ENCODE measurements around the gene STK32C.
"Not testable (repeated sequence)": the region's sequence is repeated elsewhere in the genome, so short reads cannot be mapped to it uniquely, and the experiment has no call there.

The STK32C gene

DNA sequence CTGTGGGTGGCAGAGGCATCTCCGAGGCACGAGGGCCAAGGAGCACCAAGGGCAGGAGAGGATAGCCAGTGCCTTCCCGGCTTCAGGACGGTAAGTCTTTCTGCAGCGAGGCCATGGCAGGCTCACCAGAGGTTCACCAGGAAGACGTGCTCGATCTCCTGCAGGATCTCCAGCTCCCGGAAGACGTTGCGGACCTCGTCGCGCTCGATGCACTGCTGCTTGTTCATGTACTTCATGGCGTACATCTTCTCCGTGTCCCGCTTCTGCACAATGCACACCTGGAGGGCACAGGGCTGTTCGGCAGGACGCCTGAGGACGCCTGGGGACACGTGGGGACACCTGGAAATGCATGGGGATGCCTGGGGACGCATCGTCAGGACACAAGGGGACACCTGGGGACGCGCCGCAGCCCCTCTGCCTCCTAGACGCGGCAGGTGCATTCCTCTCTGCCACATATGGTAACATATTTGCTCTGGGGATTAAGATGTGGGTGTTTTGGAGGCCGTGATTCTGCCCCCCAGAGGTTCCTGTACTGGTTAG is 79.8 kb downstream of the STK32C start:
- no peak for DNase-seq

DNA sequence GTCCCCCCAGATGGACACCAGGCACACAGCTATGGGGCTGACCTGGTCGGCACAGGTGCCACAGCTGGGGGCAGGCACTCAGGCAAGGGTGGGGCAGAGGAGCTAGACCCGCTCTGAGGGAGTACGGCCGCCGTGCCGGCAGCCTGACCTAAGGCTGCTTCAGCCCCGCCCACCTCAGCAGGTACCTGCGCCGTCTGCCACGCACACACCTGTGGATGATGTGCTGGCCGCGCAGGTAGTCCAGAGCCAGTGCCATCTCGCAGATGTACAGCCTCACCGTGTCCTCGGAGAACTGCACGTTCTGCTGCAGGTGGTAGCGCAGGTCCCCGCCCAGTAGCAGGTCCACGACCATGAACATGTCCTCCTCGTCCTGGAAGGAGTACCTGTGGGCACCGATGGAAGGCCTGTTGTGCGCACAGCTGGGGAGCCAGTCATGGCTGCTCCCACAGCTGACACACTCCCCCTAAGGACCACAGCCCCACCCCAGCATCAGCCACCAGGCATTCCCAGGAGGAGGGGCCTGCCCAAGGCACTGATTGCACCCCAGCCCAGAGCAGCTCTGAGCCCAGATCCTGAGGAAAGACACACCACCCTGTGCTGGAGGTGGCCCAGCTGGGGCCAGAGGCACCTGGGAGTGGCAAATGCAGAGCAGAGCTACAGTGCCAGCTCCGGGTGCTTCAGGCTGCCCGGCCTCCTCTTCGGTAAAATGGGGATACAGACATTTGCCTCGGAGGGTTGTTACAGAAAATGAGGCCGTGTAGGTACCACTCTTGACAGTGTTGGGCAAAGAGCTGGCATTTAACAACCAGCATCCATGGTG is 81.0 kb downstream of the STK32C start:
- DNase-seq, result no peak

DNA sequence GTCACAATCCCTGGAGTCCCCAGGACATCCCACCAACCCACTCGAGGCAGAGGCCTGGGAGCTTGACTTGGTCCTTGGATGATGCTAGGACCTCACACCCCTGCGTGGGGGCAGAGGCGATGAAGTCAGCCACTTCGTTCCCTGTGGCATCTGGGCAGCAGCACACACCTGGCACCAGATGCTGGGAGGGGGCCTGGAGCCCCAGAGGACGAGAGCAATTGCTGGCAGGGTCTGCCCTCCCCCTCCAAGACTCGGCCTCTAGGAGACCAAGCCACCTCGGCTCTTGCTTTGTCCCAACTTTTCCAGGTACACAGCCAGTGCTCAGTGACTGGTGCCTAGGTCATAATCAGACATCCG is 81.9 kb downstream of the STK32C start:
- DNase-seq, result no peak

DNA sequence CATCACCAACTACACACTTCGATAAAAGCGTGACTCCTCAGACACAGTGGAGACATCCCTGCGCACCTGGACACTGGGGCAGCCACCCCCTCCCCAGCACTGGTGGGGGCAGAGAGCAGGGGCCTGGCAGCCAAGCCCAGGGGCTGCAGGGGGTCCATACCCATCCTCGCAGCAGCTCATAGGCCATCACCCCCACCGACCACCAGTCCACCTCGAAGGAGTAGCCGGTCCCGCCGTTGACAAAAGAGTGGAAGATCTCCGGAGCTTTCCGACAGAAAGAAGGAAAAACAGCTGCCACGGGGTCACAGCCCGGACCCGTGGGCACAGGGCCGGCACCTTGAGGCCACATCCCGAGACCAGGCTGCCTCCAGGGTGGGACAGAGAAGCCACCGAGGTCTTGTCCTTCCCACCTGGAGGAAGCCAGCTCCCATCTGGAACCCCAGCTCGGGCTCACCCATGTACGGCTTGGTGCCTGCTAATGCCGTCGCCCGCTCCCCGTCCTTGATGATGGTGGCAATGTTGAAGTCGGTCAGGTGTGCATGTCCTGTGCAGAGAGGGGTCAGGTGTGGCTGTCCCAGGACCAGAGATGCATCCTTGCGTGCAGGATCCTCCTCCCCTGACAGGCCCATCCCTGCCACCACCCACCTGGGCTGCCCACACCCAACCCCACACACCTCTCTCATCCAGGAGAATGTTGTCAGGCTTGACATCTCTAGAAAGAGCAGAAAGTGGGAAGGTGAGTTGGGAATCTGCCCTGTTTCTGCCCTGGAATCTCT is 82.5 kb downstream of the STK32C start:
- no peak for DNase-seq

DNA sequence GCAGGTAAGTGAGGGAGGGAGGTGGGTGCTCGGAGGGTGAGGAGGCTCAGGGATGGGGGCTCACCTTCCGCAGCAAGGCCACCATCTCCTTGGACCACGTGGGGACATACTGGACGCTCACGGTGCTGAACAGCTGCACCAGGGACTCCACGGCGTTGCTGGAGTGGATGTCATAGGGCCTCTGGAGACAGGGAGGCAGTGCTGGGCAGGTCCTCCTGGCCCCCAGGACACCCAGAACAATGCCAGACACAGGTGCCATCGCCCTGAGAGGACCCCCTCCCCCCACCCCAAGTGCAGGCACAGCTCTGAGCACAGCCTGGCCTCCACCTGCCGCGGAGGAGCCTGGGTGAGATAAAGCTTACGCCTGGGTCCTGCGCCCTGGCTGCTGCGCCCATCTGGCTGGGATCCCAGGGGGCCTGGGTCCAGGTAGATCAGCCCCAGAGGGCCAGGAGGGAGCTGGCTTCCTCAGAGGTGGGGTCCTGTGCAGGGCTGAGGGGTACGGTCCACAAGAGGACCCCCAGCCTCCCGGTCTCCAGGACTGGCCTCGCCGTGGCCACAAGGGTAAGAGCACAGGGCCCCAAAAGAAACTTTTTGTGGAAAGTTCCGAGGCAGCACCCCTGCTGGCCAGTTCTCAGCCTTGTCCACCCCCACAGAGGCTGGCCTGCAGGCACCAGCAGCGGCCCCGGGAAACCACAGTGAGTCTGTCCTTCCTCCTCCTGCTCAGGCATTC is 83.2 kb downstream of the STK32C start:
- no peak for DNase-seq

DNA sequence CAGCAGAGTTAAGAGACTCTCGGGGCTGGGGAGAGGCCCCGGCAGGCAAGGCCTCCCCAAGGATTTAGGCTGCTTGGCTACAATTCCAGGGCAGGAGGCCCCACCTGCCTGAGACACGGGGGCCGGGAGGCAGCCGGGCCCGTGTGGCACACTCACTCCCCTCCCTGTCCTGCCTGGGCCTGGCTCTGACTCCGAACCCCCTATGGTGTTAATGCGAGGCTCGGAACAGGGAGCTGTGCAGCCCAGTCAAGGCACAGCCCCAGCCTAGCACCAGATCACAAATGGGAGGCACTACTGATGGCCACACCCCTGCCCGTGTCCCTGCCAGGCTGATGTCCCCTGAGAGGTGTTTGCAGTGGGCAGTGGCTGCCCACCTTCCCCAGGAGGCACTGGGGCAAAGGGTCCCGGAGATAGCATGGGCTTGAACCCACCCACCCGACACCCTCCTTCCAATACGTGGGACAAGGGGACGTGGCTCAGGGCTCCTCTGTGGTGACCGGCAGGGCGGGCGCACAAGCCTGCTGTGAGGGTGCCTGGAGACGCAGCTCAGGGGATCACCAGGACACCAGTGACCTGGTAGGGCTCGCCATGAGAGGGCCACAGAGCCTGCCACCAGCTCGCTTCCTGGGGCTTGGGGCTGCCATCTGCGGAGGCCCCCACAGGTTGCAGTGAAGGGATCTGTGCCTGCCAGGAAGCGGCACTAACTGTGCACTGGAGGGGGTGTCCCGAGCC is 84.0 kb downstream of the STK32C start:
- DNase-seq, result no peak

DNA sequence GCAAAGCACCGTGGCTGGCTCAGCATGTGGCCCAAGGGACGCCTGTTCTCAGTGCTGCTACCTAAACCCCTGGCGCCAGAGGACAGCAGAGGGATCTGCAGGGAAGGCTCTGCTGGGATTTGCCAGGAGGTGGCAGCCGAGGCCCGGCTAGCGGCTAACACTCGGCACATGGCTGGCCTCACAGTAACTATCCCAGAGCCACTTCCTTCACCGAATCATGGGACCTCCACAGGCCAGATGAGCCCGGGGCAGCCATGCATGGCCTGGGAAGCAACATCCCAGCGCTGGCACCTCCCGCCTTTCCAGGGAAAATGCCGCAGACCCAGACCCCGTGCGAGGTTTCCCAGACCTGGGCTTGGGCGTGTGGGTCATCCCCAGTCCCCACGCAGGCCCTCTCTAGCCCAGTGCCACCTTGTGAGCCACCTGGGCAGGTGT is 84.6 kb downstream of the STK32C start:
- DNase-seq, result peak; percentile 86

DNA sequence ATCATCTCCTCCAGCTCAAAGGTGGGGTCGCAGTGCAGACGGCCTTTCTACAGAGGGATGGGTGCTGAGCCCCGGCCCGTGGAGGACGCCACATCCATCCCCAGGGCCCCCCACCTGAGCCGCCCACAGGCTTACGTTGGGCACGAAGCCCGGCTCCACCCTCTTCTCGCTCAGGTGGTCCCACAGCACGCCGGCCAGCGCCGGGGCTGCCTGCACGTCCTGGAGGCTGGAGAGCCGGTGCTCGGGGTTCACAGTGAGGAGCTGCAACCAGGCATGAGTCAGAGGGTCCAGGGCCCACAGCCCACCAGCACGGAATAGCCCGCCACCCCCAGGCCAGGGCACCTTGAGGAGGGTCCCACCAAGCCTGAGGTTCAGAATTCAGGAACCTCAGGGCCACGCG is 85.0 kb downstream of the STK32C start:
- no peak for DNase-seq

DNA sequence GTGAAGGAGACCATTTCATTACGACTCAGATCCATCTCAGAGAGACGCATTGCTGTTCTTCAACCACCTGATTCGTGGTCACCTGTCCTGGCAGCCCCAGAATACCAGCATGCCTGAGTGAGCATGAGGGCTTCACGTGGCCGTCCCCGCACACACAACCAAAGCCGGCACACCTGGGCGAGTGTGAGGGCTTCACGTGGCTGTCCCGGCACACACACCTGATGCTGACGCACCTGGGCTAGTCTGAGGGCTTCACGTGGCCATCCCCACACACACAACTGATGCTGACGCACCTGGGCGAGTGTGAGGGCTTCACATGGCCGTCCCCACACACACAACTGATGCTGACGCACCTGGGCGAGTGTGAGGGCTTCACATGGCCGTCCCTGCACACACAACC is 86.8 kb downstream of the STK32C start:
- not testable (repeated sequence) for DNase-seq

DNA sequence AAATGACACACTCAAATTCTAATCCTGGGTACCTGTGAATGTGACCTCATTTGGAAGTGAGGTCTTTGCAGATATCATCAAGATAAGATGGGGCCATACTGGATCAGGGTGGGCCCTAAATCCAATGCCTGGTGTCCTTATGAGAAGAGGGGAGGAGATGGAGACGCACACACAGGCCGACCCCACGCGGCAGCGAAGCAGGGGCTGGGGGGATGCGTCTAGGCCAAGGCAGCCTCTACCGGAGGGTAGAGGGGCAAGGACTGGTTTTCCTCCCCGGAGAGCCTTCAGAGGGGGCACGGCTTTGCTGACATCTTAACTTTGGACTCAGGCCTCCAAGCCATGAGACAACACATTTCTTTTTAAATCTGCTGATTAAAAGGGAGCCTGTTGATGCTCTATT is 87.7 kb downstream of the STK32C start:
- DNase-seq, result no peak

DNA sequence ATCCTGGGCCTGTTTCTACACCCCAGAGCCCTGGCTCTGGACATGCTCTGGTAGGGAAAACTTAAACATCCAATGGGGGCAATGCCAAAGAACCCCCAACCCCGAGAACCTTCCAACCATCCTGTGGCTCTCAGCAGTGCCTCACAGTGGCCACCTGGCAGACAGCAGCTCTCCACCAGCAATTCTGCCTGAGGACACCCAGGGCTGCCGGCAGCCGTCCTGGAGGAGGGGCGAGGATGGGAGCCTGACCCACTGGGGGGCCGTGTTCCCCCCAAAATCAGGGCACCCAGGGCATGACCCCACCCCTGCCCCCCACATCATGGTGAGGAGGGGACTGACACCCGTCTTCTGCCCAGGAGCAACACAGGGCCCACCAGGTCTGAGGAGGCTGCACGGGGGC is 88.3 kb downstream of the STK32C start:
- DNase-seq, result no peak

DNA sequence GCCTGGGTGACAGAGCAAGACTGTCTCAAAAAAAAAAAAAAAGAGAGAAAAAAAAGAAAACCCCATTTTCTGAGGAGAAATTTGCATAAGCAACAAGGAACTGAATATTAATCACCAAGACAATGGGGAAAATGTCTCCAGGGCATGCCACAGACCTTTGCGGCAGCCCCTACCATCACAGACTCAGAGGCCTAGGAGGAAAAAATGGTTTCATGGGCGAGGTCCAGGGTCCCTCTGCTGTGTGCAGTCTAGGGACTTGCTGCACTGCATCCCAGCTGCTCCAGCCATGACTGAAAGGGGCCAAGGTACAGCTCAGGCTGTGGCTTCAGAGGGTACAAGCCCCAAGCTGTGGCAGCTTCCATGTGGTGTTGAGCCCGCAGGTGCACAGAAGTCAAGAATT is 91.3 kb downstream of the STK32C start:
- DNase-seq, result not testable (repeated sequence)

DNA sequence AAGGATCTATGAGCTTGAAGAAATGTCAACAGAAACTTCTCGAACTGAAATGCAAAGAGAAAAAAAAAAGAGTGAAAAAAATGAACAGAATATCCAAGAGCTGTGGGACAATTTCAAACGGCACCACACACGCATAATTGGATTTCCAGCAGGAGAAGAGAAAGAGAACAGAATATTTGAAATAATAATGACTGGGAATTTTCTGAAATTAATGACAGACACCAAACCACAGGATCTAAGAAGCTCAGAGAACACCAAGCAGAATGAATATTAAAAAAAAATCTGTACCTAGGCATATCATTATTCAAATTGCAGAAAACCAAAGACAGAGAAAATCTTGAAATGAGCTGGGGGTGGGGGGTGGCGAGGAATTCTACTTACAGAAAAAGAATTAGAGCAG is 93.8 kb downstream of the STK32C start:
- DNase-seq, result no peak

DNA sequence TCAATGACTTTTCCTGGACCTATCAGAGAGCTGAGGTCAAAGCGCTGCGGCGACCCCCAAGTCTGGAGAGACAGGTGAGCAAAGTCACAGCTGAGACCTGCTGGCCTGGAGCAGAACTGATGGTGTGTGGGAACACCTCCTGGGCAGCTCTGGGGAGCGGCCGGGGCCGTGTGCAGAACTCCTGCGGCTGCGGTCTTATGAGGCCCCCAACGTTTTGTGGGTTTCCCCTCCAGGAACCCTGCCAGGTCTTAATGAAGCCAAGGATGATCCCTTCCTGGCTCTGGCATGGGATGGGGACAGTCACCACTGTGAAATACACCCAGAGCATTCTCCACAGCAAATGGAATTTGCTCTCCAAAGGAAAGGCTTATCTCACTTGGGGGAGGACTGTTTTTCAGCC is 94.9 kb downstream of the STK32C start:
- no peak for DNase-seq

DNA sequence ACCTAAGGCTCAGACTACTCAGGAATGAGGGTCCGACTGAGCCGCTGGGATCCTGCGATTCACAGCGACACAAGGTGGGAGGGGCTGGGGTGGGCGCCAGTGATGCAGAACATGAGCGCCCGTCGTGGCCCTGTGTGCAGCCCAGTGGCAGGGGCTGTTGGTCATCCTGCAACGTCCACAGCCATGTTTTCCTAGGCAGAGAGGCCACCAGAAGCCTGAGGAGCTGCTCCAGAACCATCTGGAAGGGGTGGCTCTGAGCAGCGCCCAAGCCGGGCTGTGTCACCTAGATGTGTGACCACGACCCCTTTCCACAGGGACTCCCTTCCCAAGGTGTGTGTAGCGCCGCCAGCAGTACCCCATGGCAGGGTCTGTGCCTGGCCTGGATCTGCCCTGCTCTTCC is 96.5 kb downstream of the STK32C start:
- no peak for DNase-seq

DNA sequence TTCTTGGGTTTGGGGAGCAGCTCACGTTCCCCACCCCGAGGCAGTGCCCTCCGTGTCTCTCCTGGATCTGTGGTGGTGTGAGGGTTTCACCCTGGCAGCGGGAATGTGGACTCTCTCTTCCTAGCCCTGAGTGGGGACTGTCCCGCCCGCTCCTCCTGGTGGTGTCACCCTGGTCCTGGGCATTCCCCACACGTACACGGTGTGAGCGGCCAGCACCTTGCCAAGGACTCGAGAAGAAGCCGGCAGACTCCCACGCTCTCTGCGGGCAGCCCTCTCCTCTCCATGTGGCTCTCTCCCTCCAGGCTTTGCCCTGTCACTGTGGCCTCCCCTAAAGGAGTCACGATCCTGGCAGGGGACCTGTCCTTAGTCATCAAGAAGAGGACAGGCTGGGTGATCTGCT is 97.0 kb downstream of the STK32C start:
- DNase-seq, result no peak

DNA sequence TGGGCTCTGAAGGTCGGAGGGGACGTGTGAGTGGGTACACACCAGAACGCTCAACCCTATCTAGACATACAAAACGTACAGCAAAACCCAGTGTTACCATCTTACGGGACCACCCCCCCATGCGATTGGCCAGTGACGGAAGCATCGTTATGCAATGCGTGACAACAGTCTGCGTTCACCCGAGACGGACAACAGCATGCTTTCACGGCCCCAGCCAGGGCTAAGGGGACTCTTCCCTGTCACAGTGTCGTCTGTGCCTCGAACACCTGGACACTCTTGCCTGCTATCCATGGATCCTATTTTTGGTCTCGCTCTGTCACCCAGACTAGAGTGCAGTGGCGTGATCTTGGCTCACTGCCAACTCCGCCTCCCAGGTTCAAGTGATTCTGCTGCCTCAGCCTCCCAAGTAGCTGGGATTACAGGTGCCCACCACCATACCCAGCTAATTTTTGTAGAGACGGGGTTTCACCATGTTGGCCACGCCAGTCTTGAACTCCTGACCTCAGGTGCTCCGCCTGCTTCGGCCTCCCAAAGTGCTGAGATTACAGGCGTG is 97.7 kb downstream of the STK32C start:
- no peak for DNase-seq

DNA sequence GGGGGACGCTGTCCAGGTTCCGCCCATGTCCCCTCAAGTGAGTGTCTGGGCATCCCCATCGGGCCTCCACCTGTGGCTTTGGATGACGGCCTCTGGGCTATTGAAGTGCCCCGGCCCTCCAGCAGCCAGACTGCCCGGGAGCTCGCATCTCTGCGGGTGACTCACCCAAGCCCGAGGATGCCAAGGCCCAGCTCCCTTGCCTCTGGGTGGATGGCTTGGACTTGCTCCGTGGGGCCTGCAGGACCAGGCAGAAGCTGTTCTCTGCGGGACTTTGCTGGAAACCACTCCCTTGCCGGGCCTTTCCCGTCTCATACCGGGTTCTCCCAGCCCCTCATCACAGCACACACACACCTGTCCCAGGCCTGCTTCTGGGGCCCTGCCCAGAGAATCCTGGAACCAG is 98.6 kb downstream of the STK32C start:
- DNase-seq, result no peak

DNA sequence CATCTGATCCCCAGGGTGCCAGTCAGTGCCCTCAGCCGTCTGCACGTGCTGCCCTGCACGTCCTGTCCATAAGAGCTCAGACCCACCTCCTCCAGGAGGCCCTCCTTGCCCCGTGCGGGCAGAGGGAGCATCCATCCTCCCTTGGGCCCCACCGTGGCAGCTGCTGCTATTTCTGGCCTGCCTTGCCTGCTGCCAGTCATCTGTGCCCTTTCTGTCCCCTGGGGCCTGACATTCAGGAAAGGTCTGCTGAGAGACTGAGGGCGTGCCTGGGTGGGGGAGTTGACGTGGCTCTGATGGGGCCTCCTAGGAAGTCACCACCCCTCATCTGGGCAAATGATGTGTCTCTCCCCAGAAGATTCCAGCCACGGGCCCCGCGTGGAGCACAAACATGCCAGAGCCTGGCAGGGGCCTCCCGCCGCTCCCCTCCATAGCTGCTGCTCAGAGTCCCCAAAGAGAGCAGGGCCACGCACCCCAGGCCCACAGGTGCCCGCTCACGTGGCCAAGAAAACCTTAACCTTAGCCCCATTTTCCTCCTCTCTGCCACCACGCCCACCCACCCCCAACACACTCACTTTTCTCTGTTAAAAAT is 99.2 kb downstream of the STK32C start:
- DNase-seq, result no peak

DNA sequence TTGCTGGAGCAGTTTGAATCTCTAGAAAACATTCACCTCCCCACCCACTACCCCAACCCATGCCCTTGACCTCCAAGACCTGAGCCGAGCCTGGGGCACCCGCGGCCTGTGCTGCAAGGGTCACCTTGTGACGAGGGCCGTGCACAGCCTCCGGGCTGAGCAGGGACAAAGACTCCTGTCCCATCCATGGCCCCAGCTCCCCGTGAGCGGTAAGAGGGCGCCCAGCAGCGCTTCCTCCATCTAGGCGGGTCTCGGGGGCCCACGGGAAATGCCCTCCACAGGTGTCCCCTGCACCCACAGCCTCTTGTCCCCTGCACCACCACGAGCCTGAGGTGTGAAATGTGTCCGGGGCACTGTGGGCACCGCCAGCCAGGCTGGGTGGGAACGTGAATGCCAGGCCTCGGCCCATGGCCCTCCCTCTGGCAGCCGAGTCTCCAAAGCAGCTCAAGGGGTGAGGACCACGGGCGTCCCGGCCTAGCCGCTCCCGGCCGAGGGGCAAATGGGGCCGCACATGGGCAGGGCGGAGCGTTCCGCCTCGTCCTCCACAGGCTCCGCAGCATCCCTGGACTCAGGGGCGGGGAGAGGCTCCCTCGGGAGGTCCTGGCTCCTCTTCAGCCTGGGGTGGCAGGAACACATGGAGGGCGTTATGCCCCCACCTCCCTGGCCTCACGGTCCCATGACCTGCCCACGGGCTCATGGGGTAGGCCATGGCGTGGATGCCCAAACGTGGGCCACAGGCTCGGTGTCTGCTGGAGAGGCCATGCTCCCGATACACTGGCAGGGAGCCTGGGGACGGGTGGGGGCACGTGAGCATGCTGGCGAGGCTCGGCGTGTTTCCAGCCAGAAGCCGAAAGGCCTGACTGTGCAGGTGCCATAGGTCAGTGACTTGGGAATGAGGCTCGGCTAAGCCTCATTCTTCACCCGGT is 100.0 kb downstream of the STK32C start:
- no peak for DNase-seq

All from femur (tissue), 1 donor.